MCF 10A (cell line): ENCODE data around the gene ULK4. TPM values are rescaled to one million over a fixed set of nuclear protein-coding genes. Genes with fewer than 3 reads are reported as not detected.

Experiments used
- BruUV-seq: library from RNA; stranded (reverse); fragments of 400-500 nt; replicated peaks from 2 replicates; lab custom pipeline; 2021; lab: Mats Ljungman, UMichigan
- CTCF ChIA-PET: fragments of 300-600 bp; sonication (Branson Sonifier 250); formaldehyde crosslinking; extraction: SDS; loops from one replicate; lab custom pipeline; 2021; ENCODE audit warnings: antibody characterized with exemption, inconsistent platforms; lab: Yijun Ruan, JAX
- POLR2A ChIA-PET: fragments of 300-600, 350-650 bp; sonication (Branson Sonifier 250); formaldehyde crosslinking; extraction: SDS; loops from one replicate; lab custom pipeline; 2020; ENCODE audit warnings: antibody characterized with exemption, inconsistent platforms; lab: Yijun Ruan, JAX
- DNase-seq: peaks from one replicate; pipeline ENCODE4 v3.0.0-alpha.2; 2018; ENCODE audit not compliant: unreplicated experiment
- H3K27ac Mint-ChIP-seq: one replicate; pipeline ENCODE4 v1.8.0; 2022; ENCODE audit warnings: mild to moderate bottlenecking, low read depth, mixed read lengths; ENCODE audit not compliant: unreplicated experiment
- H3K27me3 Mint-ChIP-seq: one replicate; pipeline ENCODE4 v1.8.0; 2022; ENCODE audit warnings: mixed read lengths; ENCODE audit not compliant: insufficient read depth, unreplicated experiment
- H3K36me3 Mint-ChIP-seq: one replicate; pipeline ENCODE4 v1.8.0; 2022; ENCODE audit warnings: mild to moderate bottlenecking, moderate library complexity, mixed read lengths; ENCODE audit not compliant: insufficient read depth, unreplicated experiment
- H3K4me1 Mint-ChIP-seq: one replicate; pipeline ENCODE4 v1.8.0; 2022; ENCODE audit warnings: mixed read lengths; ENCODE audit not compliant: insufficient read depth, unreplicated experiment
- H3K4me3 Mint-ChIP-seq: one replicate; pipeline ENCODE4 v1.8.0; 2022; ENCODE audit warnings: mild to moderate bottlenecking, moderate library complexity, mixed read lengths; ENCODE audit not compliant: unreplicated experiment
- H3K9me3 Mint-ChIP-seq: one replicate; pipeline ENCODE4 v1.8.0; 2022; ENCODE audit warnings: mixed read lengths; ENCODE audit not compliant: unreplicated experiment
- CTCF ChIP-seq: fragments of 200-600 bp; IDR thresholded peaks from one replicate; pipeline ENCODE4 v1.8.0; 2022; ENCODE audit warnings: antibody characterized with exemption, mild to moderate bottlenecking; ENCODE audit not compliant: unreplicated experiment
- intact Hi-C: fragments of 100-400 bp; cut with micrococcal nuclease; formaldehyde crosslinking; loops from 2 replicates; pipeline ENCODE4 v1.14.1; 2022
- total RNA-seq: library from RNA; stranded (reverse); gene quantifications from 2 replicates; pipeline ENCODE4 v1.2.3, GENCODE V29; 2022

Gene ULK4
- total RNA-seq, 1 experiment from 2014 or later = 7.8 TPM

GRCh38 chr3:41640076-41640475 lies 321.8 kb downstream of the ULK4 start:
- Mint-ChIP-seq H3K27me3 (no peaks in the 10 kb centered on the region), H3K4me1 (no peaks in the 10 kb centered on the region), H3K36me3 (no peaks in the 10 kb centered on the region), H3K27ac (no peak overlapping the region), H3K9me3 (no peaks in the 10 kb centered on the region), H3K4me3 (no peak overlapping the region)
- ChIA-PET POLR2A (no interaction called here), CTCF (no interaction called here)
- DNase-seq = no peak
- TF ChIP-seq CTCF = no peak
- intact Hi-C loops = no loop called here
- BruUV-seq = no TSS peak

DNA sequence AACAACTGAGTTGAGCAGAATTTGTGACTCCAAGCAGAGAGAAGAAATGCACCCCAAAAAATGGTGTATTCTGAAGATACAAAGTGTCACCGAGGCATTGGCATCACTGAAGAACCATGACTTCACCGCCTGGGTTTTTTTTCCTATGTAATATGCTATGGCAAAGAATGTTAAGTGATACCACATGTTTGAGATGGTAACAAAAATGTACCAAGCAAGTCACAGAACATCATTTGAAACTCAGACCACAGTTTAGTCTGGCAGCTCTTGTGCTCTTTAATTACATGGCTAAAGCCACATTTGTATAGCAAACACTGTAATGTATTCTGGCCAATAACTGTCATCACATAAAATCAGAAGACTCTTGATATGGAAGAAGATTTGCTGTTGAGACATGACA lies 323.5 kb downstream of the ULK4 start:
- H3K9me3 Mint-ChIP-seq = no peaks in the 10 kb centered on the region
- ChIA-PET CTCF (no interaction called here), POLR2A (no interaction called here)
- intact Hi-C loops = no loop called here
- DNase-seq = no peak
- no peak for TF ChIP-seq CTCF
- H3K4me3 Mint-ChIP-seq = no peak overlapping the region
- H3K27ac Mint-ChIP-seq = no peak overlapping the region
- no peaks in the 10 kb centered on the region for H3K36me3 Mint-ChIP-seq
- H3K4me1 Mint-ChIP-seq = no peaks in the 10 kb centered on the region
- no peaks in the 10 kb centered on the region for H3K27me3 Mint-ChIP-seq
- BruUV-seq = no TSS peak

DNA sequence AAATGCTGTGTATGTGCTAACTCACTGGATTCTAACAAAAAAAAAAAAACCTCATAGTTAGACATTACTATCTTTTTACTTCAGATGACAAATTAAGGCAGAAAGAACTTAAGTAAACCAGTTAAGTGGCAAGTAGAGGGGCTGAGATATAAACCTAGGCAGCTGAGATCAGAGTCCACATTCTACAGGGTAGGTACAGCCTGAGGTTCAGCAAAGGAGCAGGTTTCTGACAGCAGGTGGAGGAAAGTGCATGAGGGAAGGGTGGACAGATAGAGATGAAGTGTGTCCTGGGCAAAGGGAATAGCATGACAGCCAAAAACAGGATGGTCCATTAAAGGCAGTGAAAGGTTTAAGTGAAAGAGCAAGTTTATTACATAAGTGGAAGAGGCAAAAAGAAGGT lies 329.2 kb downstream of the ULK4 start:
- Mint-ChIP-seq H3K4me1 (peaks cover 5% of the 10 kb centered on the region), H3K27ac (no peak overlapping the region), H3K4me3 (no peak overlapping the region), H3K27me3 (no peaks in the 10 kb centered on the region), H3K9me3 (no peaks in the 10 kb centered on the region), H3K36me3 (no peaks in the 10 kb centered on the region)
- no peak for DNase-seq
- POLR2A ChIA-PET = no interaction called here
- BruUV-seq = no TSS peak
- CTCF ChIA-PET = no interaction called here
- TF ChIP-seq CTCF = no peak
- intact Hi-C loops = no loop called here

- no TSS peak for BruUV-seq
- peaks cover 5% of the 10 kb centered on the region for H3K4me1 Mint-ChIP-seq
- no peak overlapping the region for H3K4me3 Mint-ChIP-seq
- no peak for DNase-seq
- no peaks in the 10 kb centered on the region for H3K9me3 Mint-ChIP-seq
- no peaks in the 10 kb centered on the region for H3K27me3 Mint-ChIP-seq
- no peak overlapping the region for H3K27ac Mint-ChIP-seq
- H3K36me3 Mint-ChIP-seq = no peaks in the 10 kb centered on the region
- CTCF ChIA-PET = no interaction called here
- intact Hi-C loops = no loop called here
- no peak for TF ChIP-seq CTCF
- POLR2A ChIA-PET = no interaction called here
Observed at GRCh38 chr3:41630708-41631107, 331.2 kb downstream of the ULK4 start.
